Measurements from ENCODE around the gene HOXC9. TPM values are rescaled to one million over a fixed set of nuclear protein-coding genes. Genes with fewer than 3 reads are reported as not detected.

HOXC9 gene
- total RNA-seq, 1 experiment from 2014 or later: not detected

DNA sequence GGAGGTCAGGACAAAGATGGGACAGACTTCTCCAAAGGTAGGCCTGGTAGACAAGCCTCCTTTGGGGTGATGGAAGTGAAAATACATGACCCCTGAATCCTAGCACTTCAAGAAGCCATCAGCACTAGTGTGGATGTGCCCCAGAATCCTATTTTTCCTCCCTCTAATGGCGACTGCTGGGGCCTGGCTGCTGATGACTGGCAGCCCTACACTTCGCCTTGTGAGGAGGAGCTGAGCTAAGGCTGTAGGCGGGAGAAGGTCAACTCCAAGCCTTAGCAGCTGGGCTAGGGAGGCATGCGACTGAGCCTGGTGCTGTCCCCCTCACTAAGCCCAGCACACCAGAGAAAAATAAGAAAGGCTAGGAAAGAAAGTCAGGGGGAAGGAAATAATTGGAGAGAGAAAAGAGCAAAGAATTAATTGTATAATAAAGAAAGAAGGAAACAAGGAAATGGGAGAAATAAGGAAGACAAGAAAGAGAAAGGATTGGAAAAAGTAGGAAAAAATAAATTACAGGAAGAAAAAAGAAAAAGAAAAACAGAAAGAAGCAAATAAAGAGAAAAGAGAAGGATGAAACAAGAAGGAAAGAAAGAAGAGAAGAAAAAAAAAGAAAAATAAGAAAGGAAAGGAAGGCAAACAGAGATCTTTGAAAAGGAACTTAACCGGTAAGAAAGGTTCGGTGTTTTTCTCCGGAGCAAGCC lies 19.7 kb upstream of the HOXC9 start:
- no CpG with 5 or more reads among the region's 7 CpGs for WGBS (ENCODE audit: extremely low coverage, insufficient read length, low lambda C conversion rate)
- H3K9ac ChIP-seq (ENCODE audit: extremely low read depth, insufficient read length, low read length): no peak overlapping the region
- no peak overlapping the region for H2BK120ac ChIP-seq (ENCODE audit: low read depth, low read length, poor library complexity, severe bottlenecking)
- H3K27me3 ChIP-seq (ENCODE audit: insufficient read depth, low read length): peaks cover 94% of the 10 kb centered on the region
- H4K5ac ChIP-seq (ENCODE audit: insufficient read length, low read depth, low read length): no peak overlapping the region
- Mint-ChIP-seq H3K9me3 (peaks cover 12 to 15% of the 10 kb centered on the region in 2 experiments; a peak in 4 of 5 replicates), H3K36me3 (ENCODE audit: insufficient read depth in 1 of 3, low read depth in 3 of 3) (peaks cover 0 to 2% (median 2%) of the 10 kb centered on the region in 3 experiments; a peak in 3 of 7 replicates), H3K27ac (no peak overlapping the region), H3K4me1 (peaks cover 6 to 14% of the 10 kb centered on the region in 2 experiments), H3K4me3 (no peak overlapping the region), H3K27me3 (ENCODE audit: low read depth) (peaks cover 100% of the 10 kb centered on the region)
- no peak overlapping the region for H3K27ac ChIP-seq (ENCODE audit: insufficient read length, low read depth, low read length)
- no peak overlapping the region for H2BK5ac ChIP-seq (ENCODE audit: insufficient read length, low read length)
- H4K91ac ChIP-seq (ENCODE audit: insufficient read length, low read depth, low read length): no peak overlapping the region
- DNase-seq: no peak
- H3K18ac ChIP-seq (ENCODE audit: insufficient read length, low read depth, low read length): no peak overlapping the region
- H2BK12ac ChIP-seq (ENCODE audit: insufficient read length, low read depth, low read length): no peak overlapping the region
- no peak overlapping the region for H2AFZ ChIP-seq (ENCODE audit: low read length)
- no peak overlapping the region for H3K56ac ChIP-seq (ENCODE audit: insufficient read length, low read depth, low read length)
- no peaks in the 10 kb centered on the region for H4K20me1 ChIP-seq (ENCODE audit: control insufficient read depth, insufficient read depth, insufficient read length)
- no peak overlapping the region for H4K8ac ChIP-seq (replicated peaks; ENCODE audit: insufficient read length, low read depth, low read length)
- no peak overlapping the region for H3T11ph ChIP-seq (ENCODE audit: low read length)
- H2AK5ac ChIP-seq (ENCODE audit: insufficient read length, low read length): no peak overlapping the region
- TF ChIP-seq, protein P1, sequence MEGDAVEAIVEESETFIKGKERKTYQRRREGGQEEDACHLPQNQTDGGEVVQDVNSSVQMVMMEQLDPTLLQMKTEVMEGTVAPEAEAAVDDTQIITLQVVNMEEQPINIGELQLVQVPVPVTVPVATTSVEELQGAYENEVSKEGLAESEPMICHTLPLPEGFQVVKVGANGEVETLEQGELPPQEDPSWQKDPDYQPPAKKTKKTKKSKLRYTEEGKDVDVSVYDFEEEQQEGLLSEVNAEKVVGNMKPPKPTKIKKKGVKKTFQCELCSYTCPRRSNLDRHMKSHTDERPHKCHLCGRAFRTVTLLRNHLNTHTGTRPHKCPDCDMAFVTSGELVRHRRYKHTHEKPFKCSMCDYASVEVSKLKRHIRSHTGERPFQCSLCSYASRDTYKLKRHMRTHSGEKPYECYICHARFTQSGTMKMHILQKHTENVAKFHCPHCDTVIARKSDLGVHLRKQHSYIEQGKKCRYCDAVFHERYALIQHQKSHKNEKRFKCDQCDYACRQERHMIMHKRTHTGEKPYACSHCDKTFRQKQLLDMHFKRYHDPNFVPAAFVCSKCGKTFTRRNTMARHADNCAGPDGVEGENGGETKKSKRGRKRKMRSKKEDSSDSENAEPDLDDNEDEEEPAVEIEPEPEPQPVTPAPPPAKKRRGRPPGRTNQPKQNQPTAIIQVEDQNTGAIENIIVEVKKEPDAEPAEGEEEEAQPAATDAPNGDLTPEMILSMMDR (conservative IDR thresholded peaks at IDR 0.05): no peak
- no peaks in the 10 kb centered on the region for H3K79me1 ChIP-seq (ENCODE audit: insufficient read depth, low read depth, low read length, poor library complexity, severe bottlenecking)
- H3K4ac ChIP-seq (ENCODE audit: low read depth, low read length): no peak overlapping the region
- no peak overlapping the region for H3K23ac ChIP-seq (ENCODE audit: insufficient read length, low read depth, low read length)
- no peaks in the 10 kb centered on the region for H3K9me3 ChIP-seq (ENCODE audit: control insufficient read depth, low read depth, low read length)
- no peak overlapping the region for H3K14ac ChIP-seq (ENCODE audit: insufficient read depth, low read length)
- no peaks in the 10 kb centered on the region for H3K23me2 ChIP-seq (ENCODE audit: insufficient read length, low read depth, low read length, poor library complexity, severe bottlenecking)
- H3K4me1 ChIP-seq (ENCODE audit: insufficient read depth, low read length): no peaks in the 10 kb centered on the region
- no peak overlapping the region for H3K4me2 ChIP-seq (ENCODE audit: insufficient read depth, insufficient read length, low read length)
- H3K79me2 ChIP-seq (ENCODE audit: insufficient read depth, low read length): no peaks in the 10 kb centered on the region
- H2BK20ac ChIP-seq (ENCODE audit: low read depth, low read length, poor library complexity, severe bottlenecking): no peak overlapping the region
- no peak overlapping the region for H2BK15ac ChIP-seq (ENCODE audit: low read depth, low read length)
